Pancreas (tissue), 10 donors: ENCODE data around the gene CPS1. TPM values are rescaled to one million over a fixed set of nuclear protein-coding genes. Genes with fewer than 3 reads are reported as not detected.
A peak's percentile ranks its signal among the peaks of the same experiment; 100 is the strongest.

Source experiments
- ATAC-seq, 4 donors: fragments of 200-7000 bp; cut with Tn5 transposase; one replicate each; pipeline versions ENCODE4 v1.8.0 to v1.9.1; 2020; ENCODE audit warnings: mild to moderate bottlenecking in 4 of 4, moderate library complexity in 4 of 4
- DNase-seq, 6 donors: peaks; one replicate each; pipeline ENCODE4 v3.0.0-alpha.2; 2020
- FAIRE-seq: peaks from 2 replicates; lab custom pipeline; 2012; peaks lifted over from hg19 to GRCh38; lab: Jason Lieb, UNC
- H3K27ac ChIP-seq, 4 donors: fragments of 200-600 bp; sonication (generic); 1 replicate in 3 of 4; 2 replicates in 1 of 4; pipeline versions ENCODE4 v1.5.0 to v1.8.0; 2020
- H3K27me3 ChIP-seq, 4 donors: fragments of 200-600 bp; one replicate each; pipeline ENCODE4 v1.8.0; 2021
- H3K36me3 ChIP-seq, 3 donors: fragments of 200-600 bp; sonication (generic) in 1 of 3; one replicate each; pipeline versions ENCODE4 v1.5.0 to v1.8.0; 2020 to 2021
- H3K4me1 ChIP-seq, 3 donors: fragments of 200-600 bp; one replicate each; pipeline ENCODE4 v1.8.0; 2021
- H3K4me3 ChIP-seq, 4 donors: fragments of 200-600 bp; sonication (generic) in 2 of 4; one replicate each; pipeline versions ENCODE4 v1.5.0 to v1.8.0; 2020 to 2021
- H3K9me3 ChIP-seq, 4 donors: fragments of 200-600 bp; one replicate each; pipeline ENCODE4 v1.8.0; 2021
- WGBS, 2 donors: extraction: QIAGEN DNeasy Blood & Tissue Kit; methylation state at CpG; one replicate each; pipeline ENCODE4 v1.1.7; 2013; 5-methylcytosine and 5-hydroxymethylcytosine counted together
- intact Hi-C, 3 donors: fragments of 100-400 bp; cut with DNase I; formaldehyde crosslinking; loops; one replicate each; pipeline versions ENCODE4 v1.11.1 to v1.14.2; 2022
- polyA plus RNA-seq, 2 donors: library from polyadenylated mRNA; stranded (reverse); fragments of 200-250 nt; gene quantifications; one replicate each; pipeline ENCODE4 v1.2.3, GENCODE V29; 2013
- total RNA-seq, 6 donors: library from RNA; stranded (reverse); fragmentation: NEBNext Ultra II Directional in 4 of 6; extraction: Animal tissue kit (Norgen Biotek cat#: 25700) in 4 of 6; gene quantifications; one replicate each; pipeline versions ENCODE4 v1.2.1 to v1.2.4, GENCODE V29; 2021 to 2023
- TF ChIP-seq, protein P1 (sequence below), 4 donors: fragments of 200-600 bp; sonication (generic) in 3 of 4; IDR thresholded peaks; one replicate each; pipeline versions ENCODE4 v1.5.0 to v1.8.0; 2021; ENCODE audit warnings: antibody characterized with exemption in 4 of 4
- donor health status: healthy with polysubstance abuse.
- donor health status: DM: no; HTN: no; CAD: no; lungs with moderate emphysema.
- donor health status: DM: no; HTN: no; CAD: no.
- donor health status: control.
- donor health status: control.
- donor health status: Bipolar disorder and iron deficiency.
- donor health status: DM: yes; HTN: yes; CAD: no.
- donor health status: DM: no; HTN: no; CAD: no.
- donor health status: DM: no; HTN: no; CAD: no.
- donor health status: DM: yes; HTN: yes; CAD: no.

CPS1 gene
- total and polyA plus RNA-seq, 8 donors = 0.23 to 2.0 (median 1.1) TPM

DNA sequence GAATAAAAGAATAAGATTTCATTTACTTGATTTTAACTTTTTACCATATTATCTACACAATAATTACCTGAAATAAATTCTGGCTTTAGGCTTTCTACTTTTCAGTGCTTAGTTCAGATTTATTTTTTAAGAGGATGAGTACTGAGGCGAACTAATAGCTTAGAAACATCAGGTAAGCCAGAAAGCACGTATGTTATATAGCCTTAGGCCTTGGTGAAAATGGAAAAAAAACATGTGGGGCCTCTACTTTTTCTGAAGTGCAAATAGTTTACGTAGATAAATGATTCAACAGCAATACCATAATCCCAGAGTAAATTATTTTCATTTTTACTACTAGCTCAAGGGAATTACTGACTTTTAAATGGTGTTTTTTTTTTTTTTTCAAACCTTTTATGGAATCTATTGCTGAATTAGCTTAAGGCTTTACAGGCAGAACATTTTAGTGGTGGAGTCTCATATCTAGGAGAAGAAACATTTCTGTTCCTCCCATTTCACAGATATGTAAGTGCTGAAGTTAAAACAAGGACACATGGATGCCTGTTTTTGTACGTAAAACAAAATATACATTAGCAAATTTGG is 6.2 kb downstream of the CPS1 start:
- FAIRE-seq (no peak), DNase-seq (no peak)
- WGBS, 2 donors = 53 to 56% methylated on average over 4 of the region's 4 CpGs

GRCh38 chr2:210567279-210567678 is 10.9 kb downstream of the CPS1 start:
- H3K9me3 ChIP-seq = no peaks in the 10 kb centered on the region
- H3K36me3 ChIP-seq = no peaks in the 10 kb centered on the region
- ATAC-seq = no peak
- no peak overlapping the region for H3K27ac ChIP-seq
- H3K4me3 ChIP-seq = no peak overlapping the region
- DNase-seq = no peak
- no peaks in the 10 kb centered on the region for H3K27me3 ChIP-seq
- FAIRE-seq = no peak
- TF ChIP-seq, protein P1, sequence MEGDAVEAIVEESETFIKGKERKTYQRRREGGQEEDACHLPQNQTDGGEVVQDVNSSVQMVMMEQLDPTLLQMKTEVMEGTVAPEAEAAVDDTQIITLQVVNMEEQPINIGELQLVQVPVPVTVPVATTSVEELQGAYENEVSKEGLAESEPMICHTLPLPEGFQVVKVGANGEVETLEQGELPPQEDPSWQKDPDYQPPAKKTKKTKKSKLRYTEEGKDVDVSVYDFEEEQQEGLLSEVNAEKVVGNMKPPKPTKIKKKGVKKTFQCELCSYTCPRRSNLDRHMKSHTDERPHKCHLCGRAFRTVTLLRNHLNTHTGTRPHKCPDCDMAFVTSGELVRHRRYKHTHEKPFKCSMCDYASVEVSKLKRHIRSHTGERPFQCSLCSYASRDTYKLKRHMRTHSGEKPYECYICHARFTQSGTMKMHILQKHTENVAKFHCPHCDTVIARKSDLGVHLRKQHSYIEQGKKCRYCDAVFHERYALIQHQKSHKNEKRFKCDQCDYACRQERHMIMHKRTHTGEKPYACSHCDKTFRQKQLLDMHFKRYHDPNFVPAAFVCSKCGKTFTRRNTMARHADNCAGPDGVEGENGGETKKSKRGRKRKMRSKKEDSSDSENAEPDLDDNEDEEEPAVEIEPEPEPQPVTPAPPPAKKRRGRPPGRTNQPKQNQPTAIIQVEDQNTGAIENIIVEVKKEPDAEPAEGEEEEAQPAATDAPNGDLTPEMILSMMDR (IDR thresholded peaks at IDR 0.05) = no peak
- peaks cover 9 to 13% (median 10%) of the 10 kb centered on the region in 3 donors for H3K4me1 ChIP-seq
- intact Hi-C loops = no loop called here

More for the DNA sequence above, 6.2 kb downstream of the CPS1 start:
- Histone ChIP-seq H3K27ac (peak overlapping the region in 3 of 4 donors; percentile 3 to 60 (median 4)), H3K27me3 (no peaks in the 10 kb centered on the region), H3K4me3 (no peak overlapping the region), H3K36me3 (no peaks in the 10 kb centered on the region), H3K9me3 (no peaks in the 10 kb centered on the region), H3K4me1 (peaks cover 14 to 24% (median 18%) of the 10 kb centered on the region in 3 donors)
- peak in 3 of 4 donors; percentile 39 to 53 (median 44) for ATAC-seq
- TF ChIP-seq, protein P1 (IDR thresholded peaks at IDR 0.05) = no peak
- intact Hi-C loops = no loop called here

- Histone ChIP-seq H3K9me3 (no peaks in the 10 kb centered on the region), H3K36me3 (no peaks in the 10 kb centered on the region), H3K27me3 (no peaks in the 10 kb centered on the region), H3K4me3 (no peak overlapping the region), H3K4me1 (peaks cover under 1 to 5% (median 2%) of the 10 kb centered on the region in 3 donors), H3K27ac (no peak overlapping the region)
- DNase-seq = no peak
- WGBS, 2 donors = 79 to 90% methylated on average over 2 of the region's 2 CpGs
- intact Hi-C loops = no loop called here
- FAIRE-seq = no peak
- TF ChIP-seq, protein P1 (IDR thresholded peaks at IDR 0.05) = no peak
- ATAC-seq = no peak
Measured at GRCh38 chr2:210568108-210568507, 11.7 kb downstream of the CPS1 start.

DNA sequence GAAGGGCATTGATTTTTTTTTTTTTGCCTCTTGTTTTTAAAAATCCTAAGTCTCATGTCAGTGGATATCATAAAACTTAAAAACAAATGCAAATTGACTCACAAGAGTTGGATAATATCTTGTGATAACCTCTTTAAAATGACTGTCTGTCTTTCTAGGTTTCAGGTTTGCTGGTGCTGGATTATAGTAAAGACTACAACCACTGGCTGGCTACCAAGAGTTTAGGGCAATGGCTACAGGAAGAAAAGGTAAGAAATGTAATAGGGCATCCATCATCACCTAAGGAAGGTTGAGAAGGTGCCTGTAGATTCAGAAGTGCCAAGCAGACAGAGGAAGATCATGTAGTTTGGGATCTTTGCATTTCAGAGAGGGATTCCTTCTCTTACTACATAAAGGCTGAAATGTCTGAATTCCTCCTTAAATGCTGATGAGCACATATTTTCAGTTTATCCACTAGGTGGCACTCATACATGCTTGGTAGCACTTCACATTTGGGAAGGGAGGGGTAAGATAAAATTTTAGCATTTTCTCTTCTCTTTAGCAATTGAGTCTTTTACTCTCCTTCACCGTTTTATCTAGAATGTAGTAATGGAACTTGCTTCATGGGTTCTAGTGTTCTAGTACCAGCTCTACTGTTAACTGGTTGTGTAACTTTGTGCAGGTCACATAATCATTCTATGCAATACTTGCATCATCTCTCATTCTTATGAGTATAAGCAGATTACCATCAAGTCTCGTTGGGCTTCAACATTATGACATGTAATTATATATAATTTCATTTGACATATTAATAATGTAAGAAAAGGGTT is 21.1 kb downstream of the CPS1 start:
- H3K4me1 ChIP-seq = no peaks in the 10 kb centered on the region
- intact Hi-C loops = no loop called here
- FAIRE-seq (no peak), ATAC-seq (peak; percentile 56 to 78 (median 72)), DNase-seq (no peak)
- H3K27ac ChIP-seq = no peak overlapping the region
- TF ChIP-seq, protein P1 (IDR thresholded peaks at IDR 0.05) = peak; percentile 41 to 69 (median 54)
- no peak overlapping the region for H3K4me3 ChIP-seq
- 6% methylated on average over 2 of the region's 2 CpGs for WGBS, 2 donors
- no peaks in the 10 kb centered on the region for H3K27me3 ChIP-seq
- H3K9me3 ChIP-seq = no peaks in the 10 kb centered on the region
- no peaks in the 10 kb centered on the region for H3K36me3 ChIP-seq

GRCh38 chr2:210584834-210585233 is 28.4 kb downstream of the CPS1 start:
- ATAC-seq (no peak), FAIRE-seq (no peak), DNase-seq (no peak)
- Histone ChIP-seq H3K4me1 (no peaks in the 10 kb centered on the region), H3K36me3 (no peaks in the 10 kb centered on the region), H3K27me3 (no peaks in the 10 kb centered on the region), H3K9me3 (no peaks in the 10 kb centered on the region), H3K27ac (no peak overlapping the region), H3K4me3 (no peak overlapping the region)
- 78 to 79% methylated on average over 2 of the region's 2 CpGs for WGBS, 2 donors
- TF ChIP-seq, protein P1 (IDR thresholded peaks at IDR 0.05) = no peak
- intact Hi-C loops = no loop called here
